GM13976 (cell line): Measurements from ENCODE around the gene GBP3.
"Not testable (repeated sequence)": the region's sequence is repeated elsewhere in the genome, so short reads cannot be mapped to it uniquely, and the experiment has no call there.

ENCODE experiments used
- DNase-seq: peaks from one replicate; pipeline ENCODE4 v3.0.0; 2012; ENCODE audit warnings: low spot score
- in situ Hi-C: fragments of 300-500 bp; cut with MboI; formaldehyde crosslinking; loops from one replicate; pipeline ENCODE4 v1.12.0; 2022; ENCODE audit warnings: low sequenced_read_pairs, mixed read lengths, inconsistent platforms; ENCODE audit not compliant: unreplicated experiment
- TF ChIP-seq, protein P1 (sequence below): IDR thresholded peaks from 2 replicates; pipeline ENCODE4 v1.5.1; 2012; ENCODE audit warnings: borderline replicate concordance, mild to moderate bottlenecking; ENCODE audit not compliant: insufficient read depth; ENCODE audit errors: extremely low read depth, missing control alignments, control extremely low read depth

The GBP3 gene

DNA sequence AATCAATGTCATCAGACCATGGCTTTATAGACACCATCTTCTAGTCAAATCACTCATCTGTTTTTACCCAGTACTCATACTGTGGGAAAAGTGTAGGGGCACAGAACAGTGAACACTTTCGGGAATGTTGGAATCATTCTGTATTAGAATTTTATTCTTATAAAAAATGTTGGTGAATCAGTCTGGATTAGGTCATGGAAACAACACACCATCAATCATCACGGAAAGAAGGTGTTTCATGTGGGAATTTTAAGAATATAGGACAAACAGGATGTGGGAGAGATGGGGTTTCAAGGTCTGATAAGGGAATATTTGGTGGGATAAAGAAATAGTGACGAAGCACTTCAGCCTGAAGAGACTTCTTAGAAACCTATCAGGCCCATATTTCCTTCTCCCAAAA lies 25.1 kb upstream of the GBP3 start:
- in situ Hi-C loops: no loop called here
- TF ChIP-seq, protein P1, sequence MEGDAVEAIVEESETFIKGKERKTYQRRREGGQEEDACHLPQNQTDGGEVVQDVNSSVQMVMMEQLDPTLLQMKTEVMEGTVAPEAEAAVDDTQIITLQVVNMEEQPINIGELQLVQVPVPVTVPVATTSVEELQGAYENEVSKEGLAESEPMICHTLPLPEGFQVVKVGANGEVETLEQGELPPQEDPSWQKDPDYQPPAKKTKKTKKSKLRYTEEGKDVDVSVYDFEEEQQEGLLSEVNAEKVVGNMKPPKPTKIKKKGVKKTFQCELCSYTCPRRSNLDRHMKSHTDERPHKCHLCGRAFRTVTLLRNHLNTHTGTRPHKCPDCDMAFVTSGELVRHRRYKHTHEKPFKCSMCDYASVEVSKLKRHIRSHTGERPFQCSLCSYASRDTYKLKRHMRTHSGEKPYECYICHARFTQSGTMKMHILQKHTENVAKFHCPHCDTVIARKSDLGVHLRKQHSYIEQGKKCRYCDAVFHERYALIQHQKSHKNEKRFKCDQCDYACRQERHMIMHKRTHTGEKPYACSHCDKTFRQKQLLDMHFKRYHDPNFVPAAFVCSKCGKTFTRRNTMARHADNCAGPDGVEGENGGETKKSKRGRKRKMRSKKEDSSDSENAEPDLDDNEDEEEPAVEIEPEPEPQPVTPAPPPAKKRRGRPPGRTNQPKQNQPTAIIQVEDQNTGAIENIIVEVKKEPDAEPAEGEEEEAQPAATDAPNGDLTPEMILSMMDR: no peak
- no peak for DNase-seq

DNA sequence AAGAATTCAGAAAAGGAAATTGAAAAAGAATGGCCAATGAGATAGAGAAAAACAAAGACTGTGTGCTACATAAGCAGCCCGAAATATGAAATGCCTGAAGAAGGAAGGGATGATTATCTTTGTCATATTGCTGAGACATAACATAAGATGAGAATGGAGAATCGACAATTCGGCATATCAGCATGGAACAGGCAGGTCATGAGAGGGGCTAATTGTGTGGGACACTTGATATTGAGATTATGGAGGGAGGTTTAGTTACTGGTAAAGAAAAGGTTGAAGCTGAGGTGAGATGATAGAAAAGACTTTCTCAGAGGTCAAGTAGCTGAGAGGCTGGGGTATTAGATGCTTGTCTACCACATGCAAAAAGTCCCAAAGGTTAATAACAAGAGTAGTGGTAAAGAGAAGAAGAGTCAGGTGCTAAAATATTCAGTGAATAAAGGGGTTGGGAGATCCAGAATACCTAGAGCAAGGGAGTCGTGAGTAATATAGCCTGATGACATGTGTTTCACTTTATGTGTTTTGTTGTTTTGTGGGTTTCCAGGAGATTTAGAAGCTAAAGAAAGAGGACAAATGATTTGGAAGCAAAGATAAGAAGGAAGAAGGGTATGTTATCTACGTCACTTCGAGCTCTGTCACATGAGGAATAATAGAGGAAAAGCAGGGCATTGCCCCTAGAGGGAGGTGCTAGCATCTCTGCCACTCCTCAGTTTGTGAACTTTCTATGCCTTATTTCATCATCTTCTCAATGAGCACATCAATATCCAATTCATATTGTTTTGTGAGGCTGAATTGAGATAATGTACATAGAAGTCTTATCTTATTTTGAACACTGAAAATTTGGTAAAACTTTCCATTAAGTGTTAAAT lies 23.9 kb upstream of the GBP3 start:
- in situ Hi-C loops, DNase-seq: not testable (repeated sequence)

DNA sequence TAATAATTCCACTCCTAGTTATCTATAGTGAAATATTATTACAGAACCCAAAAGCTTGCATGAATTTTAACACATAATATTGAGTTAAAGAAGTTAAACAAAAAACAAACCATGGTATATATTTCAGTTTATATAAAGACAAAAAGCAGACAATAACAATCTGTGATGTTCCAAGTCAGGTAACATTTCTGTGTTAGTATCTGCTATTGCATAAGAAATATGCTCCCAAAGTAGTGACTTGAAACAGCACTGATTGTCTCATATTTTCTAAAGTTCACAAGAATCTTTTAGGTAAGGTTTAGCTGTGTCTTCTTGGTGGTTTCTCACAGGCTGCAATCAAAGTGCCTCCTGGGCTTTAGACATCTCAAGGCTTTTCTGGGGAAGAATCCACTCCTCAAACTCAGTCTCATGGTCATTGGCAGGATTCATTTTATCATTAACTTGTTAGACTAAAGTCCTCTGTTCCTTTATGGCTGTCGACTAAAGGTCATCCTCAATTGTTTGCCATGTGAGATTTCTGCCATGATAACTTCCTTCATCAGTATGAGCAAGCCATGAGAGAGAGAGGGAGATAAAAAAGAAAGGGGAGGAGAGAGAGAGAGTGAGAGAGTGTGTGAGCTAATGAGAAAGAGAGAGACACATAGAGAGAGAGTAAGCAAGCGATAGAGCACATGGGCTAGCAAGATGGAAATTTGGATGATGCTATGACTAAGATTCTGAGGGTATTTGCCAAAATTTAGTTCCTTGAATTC lies 22.5 kb upstream of the GBP3 start:
- no peak for DNase-seq
- TF ChIP-seq, protein P1: no peak
- in situ Hi-C loops: no loop called here

DNA sequence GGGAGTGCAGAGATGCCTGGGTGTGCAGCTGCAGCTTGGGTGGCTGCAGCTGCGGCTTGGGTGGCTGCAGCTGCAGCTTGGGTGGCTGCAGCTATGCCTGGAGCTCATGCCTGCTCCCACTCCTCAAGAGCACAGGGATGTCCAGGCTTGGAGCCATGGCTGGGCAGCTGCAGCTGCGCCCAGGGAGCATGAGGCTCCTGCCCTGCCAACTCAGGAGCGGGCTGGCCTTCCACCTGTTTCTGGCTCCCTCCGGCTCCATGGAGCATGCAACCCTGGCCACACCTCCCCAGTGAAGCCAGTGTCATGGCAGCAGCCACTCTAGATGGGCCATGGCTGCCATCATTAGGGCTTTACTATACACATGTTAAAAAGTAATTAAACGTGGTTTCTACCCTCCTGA lies 21.3 kb upstream of the GBP3 start:
- TF ChIP-seq, protein P1: no peak
- DNase-seq: no peak
- in situ Hi-C loops: no loop called here

DNA sequence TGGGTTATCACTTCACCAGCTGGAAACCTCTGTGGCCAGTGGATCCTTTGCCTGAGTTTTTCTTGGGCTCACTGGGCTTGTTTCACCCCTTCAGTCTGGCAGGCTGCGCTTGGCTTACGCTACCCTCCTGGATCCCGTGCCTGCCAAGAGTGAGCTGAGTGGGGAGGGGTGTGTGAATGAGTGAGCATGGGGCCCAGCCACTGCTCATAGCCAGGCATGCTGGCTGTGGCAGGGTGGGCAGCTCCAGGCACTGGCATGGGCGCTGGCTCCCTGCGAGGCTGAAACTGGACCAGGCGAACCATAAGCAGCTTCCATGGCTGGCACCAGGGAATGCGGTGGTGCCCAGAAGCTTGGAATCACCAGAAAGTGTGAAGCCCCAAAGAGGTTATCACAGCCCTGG lies 19.8 kb upstream of the GBP3 start:
- DNase-seq: no peak
- in situ Hi-C loops: no loop called here

DNA sequence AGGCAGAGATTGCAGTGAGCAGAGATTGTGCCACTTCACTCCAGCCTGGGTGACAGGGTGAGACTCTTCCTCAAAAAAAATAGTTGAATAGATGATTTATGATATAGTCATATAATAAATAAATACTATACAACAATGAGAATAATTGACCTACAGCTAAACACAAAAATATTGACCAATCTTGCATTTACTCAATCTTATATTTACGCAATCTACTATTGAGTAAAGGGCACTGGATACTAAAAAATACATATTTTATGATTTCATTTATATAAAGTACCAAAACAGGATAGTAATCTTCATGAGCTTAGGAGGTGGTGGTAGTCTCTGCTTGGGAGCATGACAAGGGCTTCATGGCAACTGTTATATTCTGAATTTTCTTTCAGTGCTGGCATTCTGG lies 19.1 kb upstream of the GBP3 start:
- DNase-seq: no peak
- in situ Hi-C loops: no loop called here
- TF ChIP-seq, protein P1: no peak

More for the DNA sequence above, 19.8 kb upstream of the GBP3 start:
- TF ChIP-seq, protein P1: no peak

DNA sequence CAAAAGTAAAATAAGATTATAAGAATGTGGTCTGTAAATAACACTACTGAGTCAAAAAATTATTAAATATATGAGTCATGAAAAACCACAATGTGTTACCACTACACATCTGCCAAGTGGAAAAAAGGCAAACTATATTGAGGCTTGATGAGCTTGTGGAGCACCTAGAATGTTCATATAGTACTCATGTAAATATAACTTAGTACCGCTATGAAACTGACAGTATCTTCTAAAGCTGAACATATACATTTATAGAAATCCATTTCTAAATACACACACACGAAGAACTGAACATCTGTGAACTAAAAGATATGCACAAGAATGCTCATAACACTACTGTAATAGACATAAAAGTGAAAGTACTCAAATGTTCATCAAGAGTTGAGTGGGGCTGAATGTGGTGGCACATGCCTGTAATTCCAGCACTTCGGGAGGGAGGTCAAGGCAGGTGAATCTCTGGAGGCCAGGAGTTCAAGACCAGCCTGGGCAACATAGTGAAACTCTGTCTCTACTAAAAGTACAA lies 18.5 kb upstream of the GBP3 start:
- peak; percentile 52 for DNase-seq
- TF ChIP-seq, protein P1: no peak
- in situ Hi-C loops: no loop called here
